Measurements from ENCODE around the gene MUSK.

- TF ChIP-seq MXI1 (IDR thresholded peaks at IDR 0.05; ENCODE audit: borderline replicate concordance, low read depth, low read length) (no peak), CTCF (conservative IDR thresholded peaks at IDR 0.05; ENCODE audit: low read depth, low read length) (no peak), CHD1 (IDR thresholded peaks at IDR 0.05; ENCODE audit: low read depth, low read length) (no peak), SMC3 (IDR thresholded peaks at IDR 0.05; ENCODE audit: low read depth, low read length) (no peak)
Measured at GRCh38 chr9:110745676-110746075, 77.1 kb downstream of the MUSK start.

All from IMR-90 (cell line).